Immature natural killer cell (primary cell): ENCODE results near the gene CSRNP2. TPM values are rescaled to one million over a fixed set of nuclear protein-coding genes. Genes with fewer than 3 reads are reported as not detected.
A peak's percentile ranks its signal among the peaks of the same experiment; 100 is the strongest.

Experiments
- DNase-seq, 3 donors: peaks; one replicate each; pipeline ENCODE4 v3.0.0; 2022; ENCODE audit warnings: mixed read lengths in 1 of 3
- H3K27ac Mint-ChIP-seq, 6 donors: one replicate each; pipeline ENCODE4 v1.8.0; 2020; ENCODE audit warnings: mixed read lengths in 6 of 6, mild to moderate bottlenecking in 5 of 6, inconsistent platforms in 4 of 6, moderate library complexity in 3 of 6
- H3K27me3 Mint-ChIP-seq, 3 donors: one replicate each; pipeline ENCODE4 v1.8.0; 2020 to 2021; ENCODE audit warnings: low read depth in 3 of 3, mild to moderate bottlenecking in 3 of 3, mixed read lengths in 3 of 3, moderate library complexity in 3 of 3, inconsistent platforms in 1 of 3
- H3K36me3 Mint-ChIP-seq, 3 donors: one replicate each; pipeline ENCODE4 v1.8.0; 2020; ENCODE audit warnings: mixed read lengths in 3 of 3, inconsistent platforms in 2 of 3, mild to moderate bottlenecking in 2 of 3
- H3K4me1 Mint-ChIP-seq, 2 donors: one replicate each; pipeline ENCODE4 v1.8.0; 2020; ENCODE audit warnings: inconsistent platforms in 2 of 2, mild to moderate bottlenecking in 2 of 2, mixed read lengths in 2 of 2, moderate library complexity in 1 of 2
- H3K4me3 Mint-ChIP-seq, 5 donors: one replicate each; pipeline ENCODE4 v1.8.0; 2020; ENCODE audit warnings: mild to moderate bottlenecking in 5 of 5, mixed read lengths in 5 of 5, inconsistent platforms in 3 of 5, moderate library complexity in 3 of 5
- H3K9me3 Mint-ChIP-seq, 6 donors: one replicate each; pipeline ENCODE4 v1.8.0; 2020; ENCODE audit warnings: mild to moderate bottlenecking in 6 of 6, mixed read lengths in 6 of 6, inconsistent platforms in 4 of 6, moderate library complexity in 3 of 6
- polyA plus RNA-seq, 3 donors: library from polyadenylated mRNA; unstranded; fragments of 300-500 nt; fragmentation: Illumina TruSeq; gene quantifications; one replicate each; pipeline ENCODE4 v1.2.3, GENCODE V29; 2021

Gene CSRNP2, protein sequence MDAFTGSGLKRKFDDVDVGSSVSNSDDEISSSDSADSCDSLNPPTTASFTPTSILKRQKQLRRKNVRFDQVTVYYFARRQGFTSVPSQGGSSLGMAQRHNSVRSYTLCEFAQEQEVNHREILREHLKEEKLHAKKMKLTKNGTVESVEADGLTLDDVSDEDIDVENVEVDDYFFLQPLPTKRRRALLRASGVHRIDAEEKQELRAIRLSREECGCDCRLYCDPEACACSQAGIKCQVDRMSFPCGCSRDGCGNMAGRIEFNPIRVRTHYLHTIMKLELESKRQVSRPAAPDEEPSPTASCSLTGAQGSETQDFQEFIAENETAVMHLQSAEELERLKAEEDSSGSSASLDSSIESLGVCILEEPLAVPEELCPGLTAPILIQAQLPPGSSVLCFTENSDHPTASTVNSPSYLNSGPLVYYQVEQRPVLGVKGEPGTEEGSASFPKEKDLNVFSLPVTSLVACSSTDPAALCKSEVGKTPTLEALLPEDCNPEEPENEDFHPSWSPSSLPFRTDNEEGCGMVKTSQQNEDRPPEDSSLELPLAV
- polyA plus RNA-seq = 1 to 10 TPM in 2 of 3 donors, under 1 TPM in 1; 0.90 to 7.9 (median 7.2) TPM

DNA sequence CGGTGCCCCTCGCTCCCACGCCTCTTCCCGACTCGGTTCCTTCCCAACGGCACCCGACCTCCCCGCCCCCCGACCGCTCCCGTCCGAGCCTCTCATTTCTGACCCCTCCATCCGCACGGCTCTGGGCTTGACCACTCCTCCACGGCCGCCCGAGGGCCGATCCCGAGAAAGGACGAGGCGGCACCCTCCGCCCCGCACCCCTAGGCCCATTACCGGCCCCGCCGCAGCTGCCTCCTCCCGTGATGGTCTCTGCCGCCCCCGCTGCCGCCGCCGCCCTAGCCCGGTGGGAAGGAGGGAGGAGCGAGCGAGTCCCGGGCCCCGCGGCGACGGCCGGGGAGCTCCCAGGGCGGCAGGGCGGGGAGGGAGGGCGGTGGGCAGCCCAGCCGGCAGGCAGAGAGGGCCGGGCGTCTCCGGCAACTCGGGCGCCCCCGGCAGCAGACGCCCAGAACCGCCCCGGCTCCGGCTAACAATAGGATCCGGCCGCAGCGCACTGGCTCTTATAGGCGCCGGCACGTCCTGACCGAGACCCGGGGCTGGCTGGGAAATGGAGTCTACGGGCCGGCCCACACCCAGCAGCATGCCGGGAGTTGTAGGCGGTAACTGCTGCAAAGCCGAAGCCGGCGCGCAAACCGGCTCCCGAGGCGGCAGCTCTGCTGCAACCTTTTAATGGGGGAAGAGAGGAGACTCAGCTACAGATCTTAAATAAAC, at the start of gene CSRNP2:
Gene CSRNP2 (minus strand): TSS at position 471 of the 708 bp plus-strand sequence. CDS start 7,035 bp downstream, outside the sequence.
- H3K4me3 Mint-ChIP-seq = peak within 1 kb of the TSS; percentile 92 to 97 (median 95)
- H3K36me3 Mint-ChIP-seq = peaks cover 0 to 6% (median 3%) of the 10 kb centered on the region in 3 donors
- peaks cover 24 to 48% of the 10 kb centered on the region in 2 donors for H3K4me1 Mint-ChIP-seq
- no peaks in the 10 kb centered on the region for H3K9me3 Mint-ChIP-seq
- peak; percentile 93 to 95 (median 94) for DNase-seq
- H3K27ac Mint-ChIP-seq = peak within 1 kb of the TSS; percentile 71 to 95 (median 77)
- H3K27me3 Mint-ChIP-seq = peaks cover 3 to 5% (median 4%) of the 10 kb centered on the region in 3 donors

DNA sequence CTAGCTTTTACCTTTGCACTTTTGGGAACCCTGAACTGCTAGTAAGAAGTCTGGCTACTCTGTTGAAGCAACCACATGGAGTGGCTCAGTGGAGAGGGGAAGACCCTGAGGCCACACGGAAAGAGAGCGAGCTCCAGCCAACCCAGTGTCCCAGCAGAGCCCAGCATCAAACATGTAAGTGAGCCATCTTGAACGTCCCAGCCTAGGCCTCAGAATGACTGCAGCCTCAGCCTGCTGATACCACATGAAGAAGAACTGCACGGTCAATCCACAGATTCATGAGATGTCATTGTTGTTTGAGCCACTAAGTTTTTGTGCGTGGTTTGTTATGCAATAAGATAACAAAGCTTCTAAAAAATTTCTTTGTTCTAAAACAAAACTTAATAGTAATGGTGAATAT, 49.3 kb upstream of the CSRNP2 start:
- H3K4me3 Mint-ChIP-seq = no peak overlapping the region
- H3K4me1 Mint-ChIP-seq = peaks cover 2 to 12% of the 10 kb centered on the region in 2 donors
- no peak for DNase-seq
- H3K27ac Mint-ChIP-seq = peak overlapping the region in 1 of 6 donors; percentile 17
- H3K9me3 Mint-ChIP-seq = no peaks in the 10 kb centered on the region
- H3K36me3 Mint-ChIP-seq = peaks cover 0 to 4% (median 0%) of the 10 kb centered on the region in 3 donors
- H3K27me3 Mint-ChIP-seq = no peaks in the 10 kb centered on the region

DNA sequence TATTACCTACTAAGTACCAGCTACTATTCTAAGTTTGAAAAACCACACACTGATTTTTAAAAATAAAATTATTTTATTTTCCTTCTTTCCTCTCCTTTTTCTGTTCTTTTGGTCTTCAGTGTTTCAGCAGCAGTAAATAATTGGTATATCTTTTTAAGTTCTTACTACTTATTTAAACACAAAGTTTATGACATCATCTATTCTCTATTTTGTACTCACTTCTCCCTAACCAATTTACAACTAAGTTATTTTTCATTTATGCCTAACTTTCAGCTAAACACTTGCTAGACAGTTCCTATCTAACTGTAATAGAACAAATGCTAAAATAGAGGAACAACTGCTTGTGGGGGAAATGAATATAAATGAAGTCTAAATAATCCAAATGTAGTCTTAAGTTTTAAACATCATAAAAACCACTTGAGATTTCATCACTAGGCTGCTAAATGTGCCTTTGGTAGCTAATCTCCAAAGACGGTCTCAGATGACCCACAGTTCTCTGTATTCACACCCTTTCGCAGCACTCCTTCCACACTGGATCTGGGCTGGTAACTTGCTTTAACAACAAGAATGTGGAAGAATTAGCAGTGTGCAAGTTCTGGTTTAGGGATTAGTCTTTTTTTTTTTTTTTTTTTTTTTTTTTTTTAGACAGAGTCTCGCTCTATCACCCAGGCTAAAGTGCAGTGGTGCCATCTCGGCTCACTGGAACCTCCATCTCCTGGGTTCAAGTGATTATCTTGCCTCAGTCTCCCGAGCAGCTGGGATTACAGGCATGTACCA, 48.5 kb upstream of the CSRNP2 start:
- Mint-ChIP-seq H3K27ac (peak overlapping the region in 4 of 6 donors; percentile 18 to 47 (median 26)), H3K9me3 (no peaks in the 10 kb centered on the region), H3K27me3 (no peaks in the 10 kb centered on the region), H3K36me3 (peaks cover 0 to 7% (median 0%) of the 10 kb centered on the region in 3 donors), H3K4me3 (no peak overlapping the region), H3K4me1 (peaks cover 2 to 16% of the 10 kb centered on the region in 2 donors)
- DNase-seq = no peak

DNA sequence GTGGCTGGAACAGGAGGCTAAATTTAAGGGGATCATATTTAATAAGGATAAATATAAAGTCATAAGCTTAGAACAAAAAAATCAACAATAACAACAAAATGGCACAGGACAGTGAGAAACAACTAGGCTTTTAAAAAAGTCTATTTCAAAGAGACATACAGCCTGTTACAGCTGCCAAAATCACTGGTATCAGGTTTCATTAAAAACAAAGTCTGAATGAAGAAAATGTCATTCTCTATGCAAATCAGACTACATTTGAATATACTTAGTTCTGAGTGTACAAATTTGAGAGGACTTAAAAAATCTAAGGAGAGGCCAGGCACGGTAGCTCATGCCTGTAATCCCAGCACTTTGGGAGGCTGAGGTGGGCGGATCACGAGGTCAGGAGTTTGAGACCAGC, 45.5 kb upstream of the CSRNP2 start:
- DNase-seq = no peak
- Mint-ChIP-seq H3K36me3 (peaks cover 0 to 18% (median 4%) of the 10 kb centered on the region in 3 donors), H3K27ac (peak overlapping the region in 1 of 6 donors; percentile 17), H3K4me1 (peaks cover 2 to 23% of the 10 kb centered on the region in 2 donors), H3K9me3 (no peaks in the 10 kb centered on the region), H3K4me3 (no peak overlapping the region), H3K27me3 (peaks cover 0 to 3% (median 0%) of the 10 kb centered on the region in 3 donors)

DNA sequence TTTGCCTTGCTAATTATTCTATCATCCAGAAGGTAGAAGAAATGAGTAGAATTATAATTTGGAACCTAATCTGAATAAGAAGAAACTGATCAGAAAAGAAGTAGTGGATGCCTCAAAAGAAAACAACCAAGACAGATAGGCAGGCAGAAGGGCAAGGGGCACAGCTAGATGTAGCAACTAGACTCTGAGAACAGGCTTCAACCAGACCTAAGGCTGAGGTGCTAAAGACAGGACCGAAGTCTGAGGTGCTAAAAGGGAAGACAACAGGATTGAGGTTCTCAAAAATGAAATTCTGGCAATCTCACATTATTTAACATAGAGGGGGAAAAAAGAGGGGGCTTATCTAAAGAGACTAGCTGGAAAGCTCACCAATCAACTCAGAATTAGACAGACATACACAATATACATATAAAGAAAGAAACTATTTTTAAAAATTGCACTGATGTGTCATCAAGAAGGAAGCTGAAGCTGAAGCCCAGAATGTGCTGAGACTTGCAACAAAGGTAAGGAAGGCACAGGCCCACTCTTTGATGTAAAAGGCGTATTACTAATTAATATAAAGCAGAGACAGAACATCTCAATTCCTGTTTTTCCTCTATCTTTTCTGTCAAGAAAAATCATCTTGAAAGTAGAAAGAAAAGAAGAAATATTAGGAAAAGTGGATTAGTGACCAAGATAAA, 43.8 kb upstream of the CSRNP2 start:
- no peak for DNase-seq
- Mint-ChIP-seq H3K4me3 (no peak overlapping the region), H3K27me3 (peaks cover 0 to 3% (median 0%) of the 10 kb centered on the region in 3 donors), H3K4me1 (peaks cover 0 to 23% of the 10 kb centered on the region in 2 donors), H3K36me3 (peaks cover 0 to 18% (median 7%) of the 10 kb centered on the region in 3 donors), H3K9me3 (no peaks in the 10 kb centered on the region), H3K27ac (peak overlapping the region in 5 of 6 donors; percentile 6 to 77 (median 58))

DNA sequence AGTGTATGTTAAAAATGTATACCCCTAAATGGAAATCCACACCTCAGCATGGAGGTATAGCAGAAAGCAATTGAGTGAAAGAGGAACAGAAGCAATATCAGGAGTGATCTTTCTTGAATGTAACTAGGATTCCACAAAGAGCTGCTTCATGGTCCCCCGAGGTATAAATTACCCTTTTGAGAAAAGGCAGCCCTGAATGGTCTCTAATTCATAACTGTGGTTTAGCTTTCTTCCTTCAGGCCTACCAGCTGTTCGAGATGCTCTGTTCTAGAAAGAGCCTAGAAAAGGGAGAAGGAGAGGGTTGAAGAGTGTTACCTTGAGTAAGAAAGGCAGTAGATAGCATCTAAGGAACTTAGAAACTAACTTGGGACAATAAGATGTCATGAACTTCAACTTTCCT, 42.9 kb upstream of the CSRNP2 start:
- Mint-ChIP-seq H3K4me3 (no peak overlapping the region), H3K27me3 (peaks cover 0 to 3% (median 0%) of the 10 kb centered on the region in 3 donors), H3K9me3 (no peaks in the 10 kb centered on the region), H3K4me1 (peaks cover 0 to 16% of the 10 kb centered on the region in 2 donors), H3K36me3 (peaks cover 0 to 18% (median 7%) of the 10 kb centered on the region in 3 donors), H3K27ac (peak overlapping the region in 1 of 6 donors; percentile 77)
- no peak for DNase-seq

DNA sequence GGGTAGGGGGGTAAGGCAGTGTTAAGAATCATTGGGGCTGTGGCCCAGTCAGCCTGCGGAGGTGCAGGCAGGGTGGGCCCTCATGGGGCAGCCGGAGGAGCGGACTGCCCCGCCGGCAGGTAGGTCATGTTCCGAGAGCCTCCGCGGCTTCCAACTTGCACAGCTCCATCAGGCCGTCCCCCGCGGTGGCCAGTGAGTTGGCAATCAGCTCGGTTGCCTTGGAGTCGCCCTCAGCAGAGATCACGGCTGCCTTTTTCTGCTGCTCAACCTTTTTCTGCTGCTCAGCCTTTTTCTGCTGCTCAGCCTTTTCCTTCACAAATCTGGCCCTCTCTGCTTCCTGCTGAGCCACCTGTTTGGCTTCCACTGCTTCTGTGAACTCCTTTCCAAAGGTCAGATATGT, 41.1 kb upstream of the CSRNP2 start:
- DNase-seq = no peak
- Mint-ChIP-seq H3K27ac (peak overlapping the region in 1 of 6 donors; percentile 51), H3K4me3 (no peak overlapping the region), H3K27me3 (peaks cover 0 to 3% (median 0%) of the 10 kb centered on the region in 3 donors), H3K9me3 (no peaks in the 10 kb centered on the region), H3K36me3 (peaks cover 0 to 15% (median 7%) of the 10 kb centered on the region in 3 donors), H3K4me1 (peaks cover 0 to 16% of the 10 kb centered on the region in 2 donors)

DNA sequence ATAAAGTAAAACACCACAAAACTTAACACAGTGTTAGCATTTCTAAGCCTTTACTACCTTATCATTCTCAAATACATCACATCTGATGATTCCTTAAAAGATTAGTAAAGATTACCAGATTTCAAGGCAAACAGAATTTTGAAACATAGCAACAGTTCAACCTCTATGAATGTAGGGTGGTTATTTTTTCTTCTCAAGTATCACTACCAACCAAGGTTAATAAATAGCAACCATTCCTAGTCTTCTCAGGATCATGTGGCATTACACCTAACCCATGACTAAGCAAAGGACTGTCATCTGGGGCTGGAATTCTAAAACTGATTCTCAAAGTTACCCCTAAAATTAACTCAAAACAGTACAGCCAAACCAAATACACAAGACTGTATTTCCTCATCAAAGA, 39.4 kb upstream of the CSRNP2 start:
- no peaks in the 10 kb centered on the region for H3K9me3 Mint-ChIP-seq
- no peak for DNase-seq
- H3K4me3 Mint-ChIP-seq = no peak overlapping the region
- H3K27me3 Mint-ChIP-seq = peaks cover 0 to 5% (median 0%) of the 10 kb centered on the region in 3 donors
- H3K4me1 Mint-ChIP-seq = peaks cover 0 to 11% of the 10 kb centered on the region in 2 donors
- no peak overlapping the region for H3K27ac Mint-ChIP-seq
- H3K36me3 Mint-ChIP-seq = peaks cover 0 to 16% (median 10%) of the 10 kb centered on the region in 3 donors

DNA sequence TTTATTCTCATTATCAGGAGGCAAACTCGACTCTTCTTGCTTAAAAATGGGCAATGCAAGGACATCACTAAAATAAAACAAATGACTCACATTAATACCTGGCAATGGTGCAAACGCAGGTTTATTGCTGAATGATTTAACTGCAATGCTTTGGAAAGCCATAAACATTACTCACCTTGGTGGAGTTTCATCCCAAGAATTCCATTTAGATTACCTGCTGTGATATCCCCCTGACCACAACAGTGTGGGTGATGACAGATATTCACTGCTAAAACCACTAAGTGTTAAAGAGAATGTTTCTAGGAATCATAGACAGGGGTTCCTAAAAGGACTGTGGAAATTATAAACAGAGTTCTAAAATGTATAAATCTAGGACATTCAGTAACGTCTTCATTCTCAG, 35.3 kb upstream of the CSRNP2 start:
- no peak overlapping the region for H3K4me3 Mint-ChIP-seq
- no peak overlapping the region for H3K27ac Mint-ChIP-seq
- DNase-seq = no peak
- H3K9me3 Mint-ChIP-seq = no peaks in the 10 kb centered on the region
- peaks cover 8 to 26% (median 17%) of the 10 kb centered on the region in 3 donors for H3K36me3 Mint-ChIP-seq
- H3K27me3 Mint-ChIP-seq = peaks cover 0 to 2% (median 0%) of the 10 kb centered on the region in 3 donors
- H3K4me1 Mint-ChIP-seq = no peaks in the 10 kb centered on the region

DNA sequence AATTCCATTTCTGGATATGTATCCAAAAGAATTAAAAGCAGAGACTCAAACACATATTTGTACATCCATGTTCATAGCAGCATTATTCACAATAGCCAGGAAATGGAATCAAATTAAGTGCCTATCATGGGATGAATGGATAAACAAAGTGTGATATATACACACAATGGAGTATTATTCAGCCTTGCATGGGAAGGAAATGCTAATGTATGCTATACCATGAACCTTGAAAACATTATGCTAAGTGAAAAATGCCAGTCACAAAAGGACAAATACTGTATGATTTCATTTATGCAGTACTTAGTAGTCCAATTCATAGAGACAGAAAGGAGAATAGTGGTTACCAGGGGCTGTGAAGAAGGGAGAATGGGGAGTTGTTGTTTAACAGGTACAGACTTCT, 32.1 kb upstream of the CSRNP2 start:
- Mint-ChIP-seq H3K36me3 (peaks cover 12 to 40% (median 17%) of the 10 kb centered on the region in 3 donors), H3K27ac (peak overlapping the region in 2 of 6 donors; percentile 0 to 32), H3K9me3 (no peaks in the 10 kb centered on the region), H3K27me3 (peaks cover 0 to 2% (median 0%) of the 10 kb centered on the region in 3 donors), H3K4me1 (no peaks in the 10 kb centered on the region), H3K4me3 (no peak overlapping the region)
- DNase-seq = no peak

DNA sequence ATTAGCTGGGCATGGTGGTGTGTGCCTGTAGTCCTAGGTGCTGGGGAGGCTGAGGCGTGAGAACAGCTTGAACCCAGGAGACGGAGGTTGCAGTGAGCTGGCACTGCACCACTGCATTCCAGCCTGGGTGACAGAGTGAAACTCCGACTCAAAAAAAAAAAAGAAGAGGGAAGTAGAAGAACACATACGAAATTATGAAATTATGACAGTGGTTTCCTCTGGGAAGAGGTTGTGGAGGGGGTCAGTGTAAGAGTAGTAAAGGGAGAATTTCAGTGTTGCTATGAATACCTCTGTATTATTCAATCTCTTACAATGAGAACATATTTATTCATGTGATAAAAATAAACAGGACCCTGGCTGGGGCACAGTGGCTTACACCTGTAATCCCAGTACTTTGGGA, 24.7 kb upstream of the CSRNP2 start:
- Mint-ChIP-seq H3K9me3 (no peaks in the 10 kb centered on the region), H3K27ac (no peak overlapping the region), H3K4me1 (no peaks in the 10 kb centered on the region), H3K36me3 (peaks cover 19 to 47% (median 21%) of the 10 kb centered on the region in 3 donors), H3K4me3 (no peak overlapping the region), H3K27me3 (no peaks in the 10 kb centered on the region)
- DNase-seq = no peak

DNA sequence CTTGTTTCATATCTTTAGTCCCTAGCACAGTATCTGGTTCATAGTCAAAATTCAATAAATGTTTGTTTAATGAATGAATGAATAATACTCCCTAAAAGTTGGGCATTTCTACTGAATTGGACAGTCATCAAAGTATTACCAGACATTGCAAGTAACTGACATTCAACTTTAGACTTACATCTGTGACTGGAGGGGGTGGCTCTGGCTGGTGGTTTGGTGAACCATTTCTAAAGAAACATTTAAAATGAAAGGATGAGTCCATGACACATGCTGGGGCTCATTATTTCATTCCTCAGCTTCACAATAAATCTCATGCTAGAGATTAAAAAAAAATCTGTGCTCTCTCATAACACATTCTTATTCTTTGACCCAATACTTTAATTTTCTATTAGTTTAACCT, 20.6 kb upstream of the CSRNP2 start:
- no peaks in the 10 kb centered on the region for H3K27me3 Mint-ChIP-seq
- peaks cover 24 to 62% (median 38%) of the 10 kb centered on the region in 3 donors for H3K36me3 Mint-ChIP-seq

More for the DNA sequence above, 20.6 kb upstream of the CSRNP2 start:
- Mint-ChIP-seq H3K4me3 (no peak overlapping the region), H3K4me1 (no peaks in the 10 kb centered on the region), H3K9me3 (no peaks in the 10 kb centered on the region), H3K27ac (peak overlapping the region in 2 of 6 donors; percentile 39 to 56)
- DNase-seq = no peak
